ENCODE results near the gene TEX44. TPM values are rescaled to one million over a fixed set of nuclear protein-coding genes. Genes with fewer than 3 reads are reported as not detected.
"Not testable (repeated sequence)": the region's sequence is repeated elsewhere in the genome, so short reads cannot be mapped to it uniquely, and the experiment has no call there.

Gene TEX44
- total RNA-seq, 1 donor from 2014 or later, result not detected

- ATAC-seq, result no peak
Measured at GRCh38 chr2:231549446-231550239, 43.0 kb upstream of the TEX44 start.

GRCh38 chr2:231552752-231553151 is 39.9 kb upstream of the TEX44 start:
- no peak overlapping the region for H3K27ac ChIP-seq
- DNase-seq, result no peak
- H3K27me3 ChIP-seq, result no peaks in the 10 kb centered on the region
- intact Hi-C loops (cut with DNase I), result no loop called here
- no peak for ATAC-seq
- H3K36me3 ChIP-seq, result no peaks in the 10 kb centered on the region
- peaks cover 21% of the 10 kb centered on the region for H3K4me1 ChIP-seq
- peaks cover 7% of the 10 kb centered on the region for H3K9me3 ChIP-seq
- no peak for TF ChIP-seq CTCF (IDR thresholded peaks at IDR 0.05)
- no peak overlapping the region for H3K4me3 ChIP-seq

More at GRCh38 chr2:231549446-231550239, 43.0 kb upstream of the TEX44 start:
- H3K36me3 ChIP-seq, result no peaks in the 10 kb centered on the region
- H3K9me3 ChIP-seq, result peaks cover 7% of the 10 kb centered on the region
- peaks cover 28% of the 10 kb centered on the region for H3K4me1 ChIP-seq
- no peak overlapping the region for H3K27ac ChIP-seq
- intact Hi-C loops (cut with DNase I), result no loop called here
- no peak overlapping the region for H3K4me3 ChIP-seq
- TF ChIP-seq CTCF (IDR thresholded peaks at IDR 0.05), result no peak
- no peak for DNase-seq
- no peaks in the 10 kb centered on the region for H3K27me3 ChIP-seq

GRCh38 chr2:231554327-231554726 is 38.3 kb upstream of the TEX44 start:
- H3K27me3 ChIP-seq, result no peaks in the 10 kb centered on the region
- intact Hi-C loops (cut with DNase I), result no loop called here
- ATAC-seq, result peak; percentile 7

GRCh38 chr2:231554748-231555545 is 37.7 kb upstream of the TEX44 start:
- Histone ChIP-seq H3K27ac (peak overlapping the region; percentile 82), H3K36me3 (no peaks in the 10 kb centered on the region), H3K4me1 (peaks cover 21% of the 10 kb centered on the region), H3K4me3 (peak overlapping the region; percentile 36), H3K9me3 (peaks cover 7% of the 10 kb centered on the region), H3K27me3 (no peaks in the 10 kb centered on the region)
- peak; percentile 77 for ATAC-seq
- intact Hi-C loops (cut with DNase I), result no loop called here
- DNase-seq, result peak; percentile 82
- no peak for TF ChIP-seq CTCF (IDR thresholded peaks at IDR 0.05)

More at GRCh38 chr2:231554327-231554726, 38.3 kb upstream of the TEX44 start:
- no peak for TF ChIP-seq CTCF (IDR thresholded peaks at IDR 0.05)
- no peak for DNase-seq
- Histone ChIP-seq H3K27ac (peak overlapping the region; percentile 82), H3K4me1 (peaks cover 21% of the 10 kb centered on the region), H3K4me3 (peak overlapping the region; percentile 36), H3K9me3 (peaks cover 7% of the 10 kb centered on the region), H3K36me3 (no peaks in the 10 kb centered on the region)

GRCh38 chr2:231556496-231556895 is 36.2 kb upstream of the TEX44 start:
- intact Hi-C loops (cut with DNase I); H3K9me3 ChIP-seq; ATAC-seq; H3K4me3 ChIP-seq; DNase-seq; H3K36me3 ChIP-seq; H3K27ac ChIP-seq; H3K27me3 ChIP-seq: not testable (repeated sequence)
- H3K4me1 ChIP-seq, result peaks cover 21% of the 10 kb centered on the region

- Histone ChIP-seq H3K27me3 (no peaks in the 10 kb centered on the region), H3K9me3 (peaks cover 7% of the 10 kb centered on the region), H3K36me3 (no peaks in the 10 kb centered on the region), H3K4me1 (peaks cover 21% of the 10 kb centered on the region), H3K27ac (peak overlapping the region; percentile 58), H3K4me3 (no peak overlapping the region)
- TF ChIP-seq CTCF (IDR thresholded peaks at IDR 0.05), result no peak
- no peak for DNase-seq
- intact Hi-C loops (cut with DNase I), result no loop called here
- no peak for ATAC-seq
Measured at GRCh38 chr2:231556981-231557380, 35.7 kb upstream of the TEX44 start.
